Activated CD4-positive, alpha-beta T cell treated with anti-CD3 and anti-CD28 coated beads, Interleukin-2, amount 50 U/mL, for 48 hours (primary cell): ENCODE results near the gene C1QL3.
A peak's percentile ranks its signal among the peaks of the same experiment; 100 is the strongest.

Experiments
- DNase-seq, 2 experiments: peaks; one replicate each; pipeline ENCODE4 v3.0.0-alpha.2; 2020

C1QL3 gene

DNA sequence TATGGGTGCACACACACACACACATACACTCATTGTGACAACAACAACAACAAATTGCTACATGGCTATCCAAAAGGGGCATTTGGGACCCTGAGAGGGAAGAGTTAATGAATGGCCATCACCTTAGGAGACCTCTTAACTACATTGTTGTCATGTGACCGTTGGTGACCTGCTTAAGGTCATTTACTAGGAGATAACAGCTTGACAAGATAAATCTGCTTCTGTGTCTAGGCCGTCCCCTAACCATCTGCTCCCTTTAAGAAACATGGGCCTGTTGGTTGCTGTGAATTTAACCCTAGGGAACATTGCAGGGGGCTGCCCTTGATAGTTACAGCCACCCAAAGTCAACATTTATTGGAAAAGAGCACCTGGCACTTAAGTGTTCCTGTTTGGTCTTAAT, 29.7 kb downstream of the C1QL3 start:
- no peak for DNase-seq

DNA sequence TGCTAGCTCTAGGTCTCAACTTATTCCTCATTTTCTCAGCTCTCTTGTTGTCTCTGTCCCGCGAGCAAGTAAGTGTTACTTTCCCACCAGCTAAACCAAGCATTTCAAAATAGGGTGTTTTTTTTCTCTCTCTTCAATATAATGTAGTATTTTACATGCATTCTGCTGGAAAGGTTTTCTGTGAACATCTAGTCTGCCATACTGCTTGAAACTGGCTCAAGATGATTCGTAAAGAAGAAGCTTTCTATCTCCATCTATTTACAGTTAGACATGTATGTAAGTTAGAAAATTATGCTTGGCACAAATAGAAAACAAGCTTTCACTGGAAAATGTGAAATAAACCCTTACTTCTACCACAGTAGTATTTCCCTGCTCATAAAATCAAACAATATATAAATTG, 31.2 kb downstream of the C1QL3 start:
- DNase-seq: no peak

DNA sequence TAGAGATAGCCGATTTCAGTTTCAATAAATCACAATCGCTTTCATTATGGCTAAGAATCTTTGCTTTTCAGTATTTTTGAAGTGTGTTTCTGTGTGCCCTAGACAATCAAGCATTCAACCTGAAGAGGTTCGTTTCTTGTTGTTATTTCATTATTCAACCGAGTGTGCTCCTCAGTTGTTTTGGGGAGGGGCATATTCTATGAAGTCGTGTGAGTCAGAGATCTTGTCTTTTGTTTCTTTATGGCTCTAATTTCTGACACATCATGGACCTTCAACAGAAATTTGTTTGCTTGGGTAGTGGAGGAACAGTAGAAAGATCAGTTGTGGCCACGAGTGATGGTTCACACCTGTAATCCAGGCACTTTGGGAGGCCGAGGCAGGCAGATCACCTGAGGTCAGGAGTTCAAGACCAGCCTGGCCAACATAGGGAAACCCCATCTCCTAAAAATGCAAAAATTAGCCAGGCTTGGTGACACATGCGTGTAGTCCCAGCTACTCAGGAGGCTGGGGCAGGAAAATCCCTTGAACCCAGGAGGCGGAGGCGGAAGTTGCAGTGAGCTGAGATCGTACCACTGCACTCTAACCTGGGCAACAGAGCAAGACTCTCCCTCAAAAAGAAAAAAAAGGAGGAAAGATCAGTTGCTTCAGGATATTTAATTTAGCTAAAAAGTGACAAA, 38.3 kb downstream of the C1QL3 start:
- DNase-seq: no peak

DNA sequence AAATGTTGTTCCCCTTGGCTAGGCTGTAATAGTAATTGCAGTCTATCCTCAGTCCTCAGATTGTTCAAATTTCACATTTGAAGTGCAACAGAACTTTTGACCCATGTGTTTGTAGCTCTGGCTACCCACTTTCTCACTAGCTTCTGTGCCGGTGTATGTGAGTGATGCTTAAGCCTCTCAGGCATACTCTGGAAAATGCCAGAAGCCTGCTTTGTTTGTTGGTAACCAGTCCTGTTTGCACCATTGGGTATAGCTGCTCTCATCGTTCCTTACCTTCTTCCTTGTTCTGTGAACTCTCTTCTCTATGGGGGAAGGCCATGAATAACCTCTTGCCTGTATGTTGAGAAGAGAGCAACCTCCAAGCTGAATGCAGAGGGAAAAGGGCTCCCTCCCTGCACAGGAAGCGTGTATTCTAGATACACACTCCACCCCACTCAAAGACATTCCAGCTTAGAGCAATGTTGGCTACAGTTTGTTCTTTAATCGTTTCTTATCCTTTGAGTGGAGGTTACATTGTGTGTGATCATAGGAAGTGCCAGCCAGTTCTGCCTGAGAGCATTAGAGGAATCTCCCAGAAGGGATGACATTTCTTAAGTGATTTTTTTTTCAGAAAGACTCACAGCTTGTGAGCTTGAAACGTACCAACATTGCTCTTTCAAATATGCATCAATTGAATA, 40.5 kb downstream of the C1QL3 start:
- DNase-seq: no peak

DNA sequence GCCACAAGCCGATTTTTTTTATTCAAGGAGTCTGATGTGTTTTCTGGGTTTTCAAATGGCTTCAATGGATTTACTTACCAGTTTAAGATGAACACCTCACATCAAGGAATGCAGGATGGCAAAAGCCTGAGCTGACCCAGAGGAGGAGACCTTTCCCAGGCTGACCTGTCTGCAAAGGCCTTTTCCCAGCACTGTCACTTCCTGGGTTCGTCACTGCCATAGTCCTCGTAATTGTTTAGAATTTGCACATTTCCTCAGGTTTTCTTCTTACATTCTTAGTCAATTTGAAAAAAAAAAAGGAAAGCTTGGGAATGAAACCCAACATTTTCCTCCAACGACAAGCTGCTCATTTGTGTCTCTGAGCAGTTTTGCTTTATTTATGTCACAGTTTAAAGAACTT, 42.9 kb downstream of the C1QL3 start:
- DNase-seq: no peak

DNA sequence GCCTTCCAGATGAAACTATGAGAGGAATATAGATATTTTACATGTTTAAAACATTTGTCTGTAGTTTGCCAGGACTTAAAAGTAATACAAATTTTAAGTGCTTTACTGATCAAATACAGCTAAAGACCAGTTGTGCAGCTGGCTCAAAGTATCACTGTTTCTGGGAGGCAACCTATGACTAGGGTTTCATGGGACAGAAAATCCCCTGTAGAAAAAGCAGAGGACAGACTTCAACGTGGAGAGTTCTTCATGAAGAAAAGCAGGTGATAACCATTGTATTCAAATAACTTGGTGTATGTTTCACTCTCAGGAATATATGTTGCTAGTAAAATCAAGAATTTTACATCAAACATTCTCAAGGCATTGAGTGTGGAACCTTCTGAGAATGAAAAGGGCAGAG, 43.9 kb downstream of the C1QL3 start:
- DNase-seq: no peak

DNA sequence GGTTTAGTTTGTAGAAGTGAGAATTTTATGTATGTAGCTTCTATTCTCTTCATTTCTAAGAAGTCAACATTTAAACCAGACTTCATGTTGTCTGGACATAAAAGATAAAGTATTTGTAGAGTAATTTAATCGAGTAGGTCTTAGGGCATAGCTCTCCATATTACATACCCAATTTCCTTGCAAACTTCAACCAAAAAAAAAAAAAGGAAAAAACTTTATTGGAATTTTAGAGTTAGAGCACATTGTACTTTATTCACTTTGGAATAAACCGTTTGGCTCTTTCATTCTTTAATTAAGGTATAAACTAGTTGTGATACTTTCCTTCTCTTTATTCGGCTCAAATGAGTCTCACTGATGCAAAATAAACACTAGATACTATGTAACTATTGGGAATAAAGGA, 48.9 kb downstream of the C1QL3 start:
- no peak for DNase-seq

DNA sequence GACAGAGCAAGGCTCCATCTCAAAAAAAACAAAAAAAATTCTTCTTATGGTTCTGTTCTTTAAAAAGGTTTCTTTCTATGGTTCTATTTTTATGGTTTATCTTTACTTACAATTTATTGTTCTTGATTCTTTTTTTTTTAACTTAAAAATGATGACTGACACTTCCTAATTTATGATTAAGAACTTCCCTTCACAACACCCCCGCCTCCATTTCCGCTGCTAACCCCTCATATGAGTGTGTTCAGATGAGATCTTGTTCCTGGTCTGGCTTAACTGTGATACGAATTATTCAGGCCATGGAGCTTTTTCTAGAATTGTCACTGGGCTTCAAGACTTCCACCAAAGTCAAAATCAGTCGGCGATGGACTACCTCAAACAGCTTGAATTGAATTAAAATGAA, 50.9 kb downstream of the C1QL3 start:
- peak; percentile 8 to 16 for DNase-seq

DNA sequence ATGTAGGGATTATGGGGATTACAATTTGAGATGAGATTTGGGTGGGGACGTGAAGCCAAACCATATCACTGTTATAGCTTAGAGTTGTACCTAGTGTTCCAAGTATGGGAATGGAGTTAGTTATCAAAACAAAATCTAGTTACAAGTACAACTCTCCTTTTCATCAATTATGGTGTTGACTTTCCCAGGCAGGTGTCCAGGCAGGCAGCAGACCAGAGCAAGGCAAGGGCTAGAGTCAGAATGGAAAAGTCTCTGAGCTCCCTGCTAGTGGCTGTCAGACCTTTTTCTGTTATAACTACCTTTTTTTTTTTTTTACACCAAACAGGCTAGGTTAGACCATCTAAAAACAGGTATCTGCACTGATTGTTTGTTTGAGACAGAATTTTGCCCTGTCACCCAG, 55.7 kb downstream of the C1QL3 start:
- no peak for DNase-seq
